Lower leg skin (tissue), 3 donors: Measurements from ENCODE around the gene IP6K2.

Experiments used
- POLR2A ChIP-seq, 2 donors: fragments of 450-650 bp; IDR thresholded peaks; one replicate each; pipeline ENCODE4 v1.6.1; 2016 to 2017; ENCODE audit warnings: antibody characterized with exemption in 2 of 2, mild to moderate bottlenecking in 1 of 2, moderate library complexity in 1 of 2
- TF ChIP-seq, protein P1 (sequence below), 3 donors: fragments of 450-650 bp; IDR thresholded peaks; one replicate each; pipeline ENCODE4 v1.5.1; 2016; ENCODE audit warnings: antibody characterized with exemption in 3 of 3, mild to moderate bottlenecking in 3 of 3, moderate library complexity in 2 of 3

- TF ChIP-seq, protein P1, sequence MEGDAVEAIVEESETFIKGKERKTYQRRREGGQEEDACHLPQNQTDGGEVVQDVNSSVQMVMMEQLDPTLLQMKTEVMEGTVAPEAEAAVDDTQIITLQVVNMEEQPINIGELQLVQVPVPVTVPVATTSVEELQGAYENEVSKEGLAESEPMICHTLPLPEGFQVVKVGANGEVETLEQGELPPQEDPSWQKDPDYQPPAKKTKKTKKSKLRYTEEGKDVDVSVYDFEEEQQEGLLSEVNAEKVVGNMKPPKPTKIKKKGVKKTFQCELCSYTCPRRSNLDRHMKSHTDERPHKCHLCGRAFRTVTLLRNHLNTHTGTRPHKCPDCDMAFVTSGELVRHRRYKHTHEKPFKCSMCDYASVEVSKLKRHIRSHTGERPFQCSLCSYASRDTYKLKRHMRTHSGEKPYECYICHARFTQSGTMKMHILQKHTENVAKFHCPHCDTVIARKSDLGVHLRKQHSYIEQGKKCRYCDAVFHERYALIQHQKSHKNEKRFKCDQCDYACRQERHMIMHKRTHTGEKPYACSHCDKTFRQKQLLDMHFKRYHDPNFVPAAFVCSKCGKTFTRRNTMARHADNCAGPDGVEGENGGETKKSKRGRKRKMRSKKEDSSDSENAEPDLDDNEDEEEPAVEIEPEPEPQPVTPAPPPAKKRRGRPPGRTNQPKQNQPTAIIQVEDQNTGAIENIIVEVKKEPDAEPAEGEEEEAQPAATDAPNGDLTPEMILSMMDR (IDR thresholded peaks at IDR 0.05), result no peak
- no peak for TF ChIP-seq POLR2A (IDR thresholded peaks at IDR 0.05)
Measured at GRCh38 chr3:48739955-48740823, 23.2 kb upstream of the IP6K2 start.
